ENCODE results near the gene GTF2IRD1. TPM values are rescaled to one million over a fixed set of nuclear protein-coding genes. Genes with fewer than 3 reads are reported as not detected.

GTF2IRD1 gene
- total RNA-seq, 1 experiment from 2014 or later, result 42.9 TPM

DNA sequence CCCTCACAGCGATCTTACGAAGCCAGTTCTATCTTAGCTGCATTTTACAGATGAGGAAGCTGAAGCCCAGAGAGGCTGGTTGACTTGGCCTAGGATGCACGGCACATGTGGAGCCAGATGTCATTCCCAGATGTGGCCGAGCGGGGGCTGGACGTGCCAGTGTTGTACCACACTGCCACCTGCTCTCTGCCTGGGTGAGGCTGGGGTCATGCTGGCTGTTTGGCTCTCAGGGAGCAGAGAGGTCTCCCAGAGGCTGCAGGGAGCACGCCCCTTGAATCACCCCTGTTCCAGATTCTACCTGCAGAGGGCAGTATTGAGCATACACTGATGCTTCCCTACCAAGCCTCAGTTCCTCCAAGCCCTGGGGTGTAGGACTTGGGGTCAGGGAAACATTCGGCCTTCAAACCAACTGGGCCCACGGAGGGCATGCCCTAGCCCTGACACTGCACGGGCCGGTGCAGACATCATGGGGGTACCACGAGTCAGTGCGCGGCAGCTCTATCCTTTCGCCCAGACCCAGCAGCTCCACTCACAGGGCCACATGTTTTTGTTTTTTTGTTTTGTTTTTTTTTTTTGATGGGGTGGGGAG, 3.8 kb upstream of the GTF2IRD1 start:
- Mint-ChIP-seq H3K36me3 (no peaks in the 10 kb centered on the region), H3K27me3 (ENCODE audit: low read depth) (no peaks in the 10 kb centered on the region), H3K4me3 (no peak overlapping the region), H3K27ac (no peak overlapping the region), H3K9me3 (no peaks in the 10 kb centered on the region), H3K4me1 (peaks cover 7% of the 10 kb centered on the region)
- peak; percentile 86 for ATAC-seq
- no peak for TF ChIP-seq HMGXB4 (CRISPR knock-in tag; IDR thresholded peaks at IDR 0.05)
- TF ChIP-seq, protein P1, sequence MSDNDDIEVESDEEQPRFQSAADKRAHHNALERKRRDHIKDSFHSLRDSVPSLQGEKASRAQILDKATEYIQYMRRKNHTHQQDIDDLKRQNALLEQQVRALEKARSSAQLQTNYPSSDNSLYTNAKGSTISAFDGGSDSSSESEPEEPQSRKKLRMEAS (CRISPR knock-in tag; IDR thresholded peaks at IDR 0.05), result peak; percentile 35; the same call in 1 of the 2 replicates
- TF ChIP-seq CTCF (IDR thresholded peaks at IDR 0.05), result peak; percentile 85
- no peak for TF ChIP-seq NFE2L1 (CRISPR knock-in tag; IDR thresholded peaks at IDR 0.05)
- TF ChIP-seq HMGA2 (CRISPR knock-in tag; IDR thresholded peaks at IDR 0.05), result no peak
- TF ChIP-seq PRRX2 (CRISPR knock-in tag; IDR thresholded peaks at IDR 0.05), result no peak
- no peak for TF ChIP-seq ZBTB21 (CRISPR knock-in tag; IDR thresholded peaks at IDR 0.05; ENCODE audit: borderline replicate concordance)
- TF ChIP-seq ZNF423 (CRISPR knock-in tag; IDR thresholded peaks at IDR 0.05), result peak; percentile 51; the same call in 1 of the 2 replicates
- 0 out of 2 replicates have a peak, but pooled peaks have one; percentile 39 for TF ChIP-seq GTF2I (CRISPR knock-in tag; conservative IDR thresholded peaks at IDR 0.05)
- no peak for TF ChIP-seq ZMAT4 (CRISPR knock-in tag; IDR thresholded peaks at IDR 0.05)
- ChIA-PET CTCF (interaction anchor here (0.6 to 2.0 kb wide), 17 partner anchors 9 to 196 kb away, joined by 3 to 12 read pairs (median 4); partner anchors contain the start of gene RFC2), POLR2A (interaction anchor here (0.6 kb wide), 1 partner anchor 928 kb away, joined by 3 read pairs; the partner anchor contains the start of gene BAZ1B)
- peak; percentile 88 for DNase-seq (ENCODE audit: low spot score)

GRCh38 chr7:74452748-74453321, 871 bp upstream of the GTF2IRD1 start:
- Mint-ChIP-seq H3K36me3 (no peaks in the 10 kb centered on the region), H3K9me3 (no peaks in the 10 kb centered on the region), H3K4me3 (peak overlapping the region; percentile 55), H3K27me3 (ENCODE audit: low read depth) (no peaks in the 10 kb centered on the region), H3K27ac (peak overlapping the region; percentile 20; the same call in 1 of the 2 replicates), H3K4me1 (peaks cover 13% of the 10 kb centered on the region)
- no peak for DNase-seq (ENCODE audit: low spot score)
- no peak for TF ChIP-seq PRRX2 (CRISPR knock-in tag; IDR thresholded peaks at IDR 0.05)
- TF ChIP-seq ERG (CRISPR knock-in tag; IDR thresholded peaks at IDR 0.05), result no peak
- TF ChIP-seq PRDM15 (CRISPR knock-in tag; IDR thresholded peaks at IDR 0.05), result no peak
- TF ChIP-seq, protein P2, sequence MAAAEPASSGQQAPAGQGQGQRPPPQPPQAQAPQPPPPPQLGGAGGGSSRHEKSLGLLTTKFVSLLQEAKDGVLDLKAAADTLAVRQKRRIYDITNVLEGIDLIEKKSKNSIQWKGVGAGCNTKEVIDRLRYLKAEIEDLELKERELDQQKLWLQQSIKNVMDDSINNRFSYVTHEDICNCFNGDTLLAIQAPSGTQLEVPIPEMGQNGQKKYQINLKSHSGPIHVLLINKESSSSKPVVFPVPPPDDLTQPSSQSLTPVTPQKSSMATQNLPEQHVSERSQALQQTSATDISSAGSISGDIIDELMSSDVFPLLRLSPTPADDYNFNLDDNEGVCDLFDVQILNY (CRISPR knock-in tag; IDR thresholded peaks at IDR 0.05), result no peak
- TF ChIP-seq NR3C1 (CRISPR knock-in tag; conservative IDR thresholded peaks at IDR 0.05; ENCODE audit: low read depth), result no peak
- no peak for TF ChIP-seq CREB1 (CRISPR knock-in tag; IDR thresholded peaks at IDR 0.05)
- CTCF ChIA-PET, result interaction anchor here (1.0 to 1.2 kb wide), 2 partner anchors 35 to 247 kb away, joined by 3 read pairs; no protein-coding TSS in a partner anchor
- no peak for ATAC-seq
- POLR2A ChIA-PET, result no interaction called here
